ENCODE measurements around the gene EFNA4.

DNA sequence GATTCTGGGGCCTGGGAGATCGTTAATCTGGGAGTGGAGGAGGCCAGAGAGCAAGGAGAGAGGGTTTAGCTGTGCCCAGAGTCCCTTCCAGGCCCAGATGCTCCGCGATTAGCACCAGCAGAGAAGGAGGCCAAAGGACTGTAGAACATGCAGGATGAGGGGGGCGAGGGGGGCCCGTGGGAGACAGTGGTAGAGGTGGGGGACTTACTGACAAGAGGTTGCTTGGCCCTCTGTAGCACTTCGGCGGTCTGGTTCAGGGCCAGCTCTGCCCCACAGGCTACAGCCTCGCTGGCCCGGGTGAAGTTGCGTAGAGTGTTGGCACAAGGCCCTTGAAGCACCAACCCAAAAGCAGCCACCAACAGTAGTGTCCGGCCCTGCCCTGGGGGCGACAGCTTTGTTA, 30.7 kb upstream of the EFNA4 start:
- TF ChIP-seq, protein P1, sequence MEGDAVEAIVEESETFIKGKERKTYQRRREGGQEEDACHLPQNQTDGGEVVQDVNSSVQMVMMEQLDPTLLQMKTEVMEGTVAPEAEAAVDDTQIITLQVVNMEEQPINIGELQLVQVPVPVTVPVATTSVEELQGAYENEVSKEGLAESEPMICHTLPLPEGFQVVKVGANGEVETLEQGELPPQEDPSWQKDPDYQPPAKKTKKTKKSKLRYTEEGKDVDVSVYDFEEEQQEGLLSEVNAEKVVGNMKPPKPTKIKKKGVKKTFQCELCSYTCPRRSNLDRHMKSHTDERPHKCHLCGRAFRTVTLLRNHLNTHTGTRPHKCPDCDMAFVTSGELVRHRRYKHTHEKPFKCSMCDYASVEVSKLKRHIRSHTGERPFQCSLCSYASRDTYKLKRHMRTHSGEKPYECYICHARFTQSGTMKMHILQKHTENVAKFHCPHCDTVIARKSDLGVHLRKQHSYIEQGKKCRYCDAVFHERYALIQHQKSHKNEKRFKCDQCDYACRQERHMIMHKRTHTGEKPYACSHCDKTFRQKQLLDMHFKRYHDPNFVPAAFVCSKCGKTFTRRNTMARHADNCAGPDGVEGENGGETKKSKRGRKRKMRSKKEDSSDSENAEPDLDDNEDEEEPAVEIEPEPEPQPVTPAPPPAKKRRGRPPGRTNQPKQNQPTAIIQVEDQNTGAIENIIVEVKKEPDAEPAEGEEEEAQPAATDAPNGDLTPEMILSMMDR (conservative IDR thresholded peaks at IDR 0.05) = no peak
- TF ChIP-seq ZFX (IDR thresholded peaks at IDR 0.05) = no peak
